Measurements from ENCODE around the gene ACBD4.

DNA sequence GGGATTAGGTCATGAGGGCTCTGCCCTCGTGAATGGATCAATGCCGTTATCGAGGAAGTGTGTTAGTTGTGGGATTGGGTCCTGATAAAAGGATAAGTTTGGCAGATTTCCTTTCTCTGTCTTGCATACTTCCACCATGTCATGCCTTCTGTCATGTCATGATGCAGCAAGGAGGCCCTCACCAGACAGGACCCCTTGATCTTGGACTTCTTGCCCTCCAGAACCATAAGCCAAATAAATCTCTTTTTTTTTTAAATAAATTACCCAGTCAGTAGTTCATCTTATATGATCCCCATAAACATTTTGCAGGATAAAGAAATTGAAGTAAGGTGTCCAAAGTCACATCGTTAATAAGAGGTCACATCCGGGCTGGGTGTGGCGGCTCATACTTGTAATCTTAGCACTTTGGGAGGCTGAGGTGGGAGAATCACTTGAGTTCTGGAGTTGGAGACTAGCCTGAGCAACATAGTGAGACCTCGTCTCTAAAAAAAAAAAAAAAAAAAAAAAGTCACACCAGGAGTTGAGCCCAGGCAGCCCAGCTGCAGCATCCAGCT, 51.4 kb downstream of the ACBD4 start:
- TF ChIP-seq EZH2 (IDR thresholded peaks at IDR 0.05) (no peak), EZH2phosphoT487 (IDR thresholded peaks at IDR 0.05) (no peak)
- TF ChIP-seq, protein P1, sequence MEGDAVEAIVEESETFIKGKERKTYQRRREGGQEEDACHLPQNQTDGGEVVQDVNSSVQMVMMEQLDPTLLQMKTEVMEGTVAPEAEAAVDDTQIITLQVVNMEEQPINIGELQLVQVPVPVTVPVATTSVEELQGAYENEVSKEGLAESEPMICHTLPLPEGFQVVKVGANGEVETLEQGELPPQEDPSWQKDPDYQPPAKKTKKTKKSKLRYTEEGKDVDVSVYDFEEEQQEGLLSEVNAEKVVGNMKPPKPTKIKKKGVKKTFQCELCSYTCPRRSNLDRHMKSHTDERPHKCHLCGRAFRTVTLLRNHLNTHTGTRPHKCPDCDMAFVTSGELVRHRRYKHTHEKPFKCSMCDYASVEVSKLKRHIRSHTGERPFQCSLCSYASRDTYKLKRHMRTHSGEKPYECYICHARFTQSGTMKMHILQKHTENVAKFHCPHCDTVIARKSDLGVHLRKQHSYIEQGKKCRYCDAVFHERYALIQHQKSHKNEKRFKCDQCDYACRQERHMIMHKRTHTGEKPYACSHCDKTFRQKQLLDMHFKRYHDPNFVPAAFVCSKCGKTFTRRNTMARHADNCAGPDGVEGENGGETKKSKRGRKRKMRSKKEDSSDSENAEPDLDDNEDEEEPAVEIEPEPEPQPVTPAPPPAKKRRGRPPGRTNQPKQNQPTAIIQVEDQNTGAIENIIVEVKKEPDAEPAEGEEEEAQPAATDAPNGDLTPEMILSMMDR (IDR thresholded peaks at IDR 0.05): no peak
